Loucy (cell line): ENCODE measurements around the gene CD84.

Experiments
- H2AFZ ChIP-seq: fragments of 200-600 bp; sonication (generic); 2 replicates; pipeline ENCODE4 v1.6.0; 2016; ENCODE audit warnings: antibody characterized with exemption, mild to moderate bottlenecking, low read length, moderate library complexity
- H3F3A ChIP-seq: fragments of 200-600 bp; 2 replicates; pipeline ENCODE4 v1.6.0; 2016; ENCODE audit warnings: antibody characterized with exemption, low read depth, mild to moderate bottlenecking
- H3K27me3 ChIP-seq: fragments of 200-600 bp; sonication (generic); 2 replicates; pipeline ENCODE4 v1.6.1; 2014; ENCODE audit warnings: low read length, mild to moderate bottlenecking; ENCODE audit not compliant: insufficient read depth, poor library complexity, severe bottlenecking
- H3K36me3 ChIP-seq: fragments of 200-600 bp; sonication (generic); 2 replicates; pipeline ENCODE4 v1.6.1; 2016; ENCODE audit warnings: low read length; ENCODE audit not compliant: insufficient read depth
- H3K4me1 ChIP-seq: fragments of 200-600 bp; sonication (generic); 2 replicates; pipeline ENCODE4 v1.5.1; 2014; ENCODE audit warnings: low read length, mild to moderate bottlenecking; ENCODE audit not compliant: insufficient read depth, poor library complexity, severe bottlenecking
- H3K4me2 ChIP-seq: fragments of 200-600 bp; sonication (generic); 2 replicates; pipeline ENCODE4 v1.6.0; 2014; ENCODE audit warnings: antibody characterized with exemption, low read length, low read depth, mild to moderate bottlenecking; ENCODE audit not compliant: poor library complexity, severe bottlenecking
- H3K4me3 ChIP-seq: fragments of 200-600 bp; sonication (generic); 2 replicates; pipeline ENCODE4 v1.5.1; 2014; ENCODE audit warnings: low read length, mild to moderate bottlenecking, mixed read lengths; ENCODE audit not compliant: poor library complexity, severe bottlenecking
- H3K79me2 ChIP-seq: fragments of 200-600 bp; sonication (generic); 2 replicates; pipeline ENCODE4 v1.6.1; 2014; ENCODE audit warnings: low read length; ENCODE audit not compliant: insufficient read depth
- H3K9ac ChIP-seq: fragments of 200-600 bp; sonication (generic); 2 replicates; pipeline ENCODE4 v1.6.0; 2014; ENCODE audit warnings: mild to moderate bottlenecking, low read depth, low read length, moderate library complexity; ENCODE audit not compliant: poor library complexity, severe bottlenecking
- H3K9me2 ChIP-seq: fragments of 200-600 bp; sonication (generic); replicated peaks from 2 replicates; pipeline ENCODE4 v1.6.1; 2016; ENCODE audit warnings: low read depth, low read length, mixed read lengths
- H3K9me3 ChIP-seq: fragments of 200-600 bp; sonication (generic); 2 replicates; pipeline ENCODE4 v1.6.1; 2014; ENCODE audit warnings: mild to moderate bottlenecking, antibody characterized with exemption, low read length, low read depth; ENCODE audit not compliant: insufficient read depth
- H4K20me1 ChIP-seq: fragments of 200-600 bp; sonication (generic); 2 replicates; pipeline ENCODE4 v1.6.0; 2014; ENCODE audit warnings: antibody characterized with exemption, low read length, mild to moderate bottlenecking; ENCODE audit not compliant: insufficient read depth, poor library complexity, severe bottlenecking
- CTCF ChIP-seq: fragments of 200-600 bp; sonication (generic); conservative IDR thresholded peaks from 2 replicates; pipeline ENCODE4 v1.5.1; 2014; ENCODE audit warnings: mild to moderate bottlenecking, antibody characterized with exemption, low read length
- EZH2phosphoT487 ChIP-seq: fragments of 200-600 bp; IDR thresholded peaks from 2 replicates; pipeline ENCODE4 v1.6.1; 2018; ENCODE audit warnings: antibody characterized with exemption, mild to moderate bottlenecking, moderate library complexity, borderline replicate concordance

CD84 gene

GRCh38 chr1:160597705-160598104, 18.4 kb upstream of the CD84 start:
- TF ChIP-seq EZH2phosphoT487 (no peak), CTCF (no peak)

GRCh38 chr1:160597051-160597450, 17.8 kb upstream of the CD84 start:
- Histone ChIP-seq H3K4me1 (no peaks in the 10 kb centered on the region), H3K4me3 (no peak overlapping the region), H3K9me3 (peaks cover 11% of the 10 kb centered on the region; the same call in 1 of the 2 replicates), H3K9me2 (no peaks in the 10 kb centered on the region), H4K20me1 (no peaks in the 10 kb centered on the region), H3K9ac (no peak overlapping the region), H3F3A (no peaks in the 10 kb centered on the region), H3K79me2 (no peaks in the 10 kb centered on the region), H3K27me3 (no peaks in the 10 kb centered on the region), H3K4me2 (no peak overlapping the region), H2AFZ (no peak overlapping the region), H3K36me3 (no peaks in the 10 kb centered on the region)
- TF ChIP-seq EZH2phosphoT487 (no peak), CTCF (no peak)

More at GRCh38 chr1:160597705-160598104, 18.4 kb upstream of the CD84 start:
- Histone ChIP-seq H3K4me3 (no peak overlapping the region), H3K79me2 (no peaks in the 10 kb centered on the region), H3K9me2 (no peaks in the 10 kb centered on the region), H3K27me3 (no peaks in the 10 kb centered on the region), H3F3A (no peaks in the 10 kb centered on the region), H3K36me3 (no peaks in the 10 kb centered on the region), H3K9ac (no peak overlapping the region), H3K4me1 (no peaks in the 10 kb centered on the region), H2AFZ (no peak overlapping the region), H3K9me3 (peaks cover 11% of the 10 kb centered on the region; the same call in 1 of the 2 replicates), H3K4me2 (no peak overlapping the region), H4K20me1 (no peaks in the 10 kb centered on the region)

- no peak for TF ChIP-seq EZH2phosphoT487
- TF ChIP-seq CTCF, result no peak
- Histone ChIP-seq H3K27me3 (no peaks in the 10 kb centered on the region), H3K9ac (no peak overlapping the region), H3K9me2 (no peaks in the 10 kb centered on the region), H2AFZ (no peak overlapping the region), H3K4me3 (no peak overlapping the region), H3K4me2 (no peak overlapping the region), H3K36me3 (no peaks in the 10 kb centered on the region), H3K79me2 (no peaks in the 10 kb centered on the region), H3K4me1 (peaks cover 5% of the 10 kb centered on the region), H3K9me3 (no peaks in the 10 kb centered on the region), H3F3A (no peaks in the 10 kb centered on the region), H4K20me1 (no peaks in the 10 kb centered on the region)
Observed at GRCh38 chr1:160590488-160590887, 11.2 kb upstream of the CD84 start.
